Tibial nerve (tissue), 4 donors: ENCODE data around the gene ETV3. TPM values are rescaled to one million over a fixed set of nuclear protein-coding genes. Genes with fewer than 3 reads are reported as not detected.

ENCODE experiments used
- DNase-seq, 2 donors: peaks; one replicate each; pipeline ENCODE4 v3.0.0-alpha.2; 2019; ENCODE audit warnings: low spot score in 2 of 2
- H3K27ac ChIP-seq, 4 donors: fragments of 200-600 bp; sonication (generic) in 3 of 4; one replicate each; pipeline ENCODE4 v1.5.1; 2017 to 2019; ENCODE audit warnings: mild to moderate bottlenecking in 1 of 4
- H3K27me3 ChIP-seq, 2 donors: fragments of 200-600 bp; sonication (generic) in 1 of 2; one replicate each; pipeline versions ENCODE4 v1.5.1 to v1.6.0; 2017 to 2019
- H3K36me3 ChIP-seq, 3 donors: fragments of 200-600 bp; sonication (generic); one replicate each; pipeline ENCODE4 v1.5.1; 2018 to 2019
- H3K4me1 ChIP-seq, 4 donors: fragments of 200-600 bp; sonication (generic) in 3 of 4; one replicate each; pipeline ENCODE4 v1.5.1; 2017 to 2019
- H3K4me3 ChIP-seq, 4 donors: fragments of 200-600 bp; sonication (generic) in 3 of 4; one replicate each; pipeline ENCODE4 v1.5.1; 2017 to 2019; ENCODE audit warnings: mild to moderate bottlenecking in 1 of 4, moderate library complexity in 1 of 4
- H3K9me3 ChIP-seq, 4 donors: fragments of 200-600 bp; sonication (generic) in 3 of 4; one replicate each; pipeline ENCODE4 v1.5.1; 2017 to 2019
- CTCF ChIP-seq, 5 experiments: fragments of 200-600 bp in 3 of 5; fragments of 450-650 bp in 2 of 5; sonication (generic) in 3 of 5; IDR thresholded peaks; one replicate each; pipeline ENCODE4 v1.5.1; 2016 to 2019; ENCODE audit warnings: antibody characterized with exemption in 5 of 5, mild to moderate bottlenecking in 3 of 5, moderate library complexity in 2 of 5
- EP300 ChIP-seq, 2 donors: sonication (generic); formaldehyde crosslinking; IDR thresholded peaks; one replicate each; pipeline ENCODE4 v1.6.1; 2017; ENCODE audit warnings: antibody characterized with exemption in 2 of 2, mild to moderate bottlenecking in 1 of 2
- POLR2A ChIP-seq, 2 donors: fragments of 450-650 bp; IDR thresholded peaks; one replicate each; pipeline ENCODE4 v1.6.1; 2017; ENCODE audit warnings: antibody characterized with exemption in 2 of 2, mild to moderate bottlenecking in 2 of 2, moderate library complexity in 2 of 2
- WGBS, 2 donors: methylation state at CpG; one replicate each; pipeline ENCODE4 v1.1.5; 2018; 5-methylcytosine and 5-hydroxymethylcytosine counted together
- total RNA-seq, 4 donors: library from RNA; depleted of rRNA; stranded (reverse); fragments of >200 nt; gene quantifications; one replicate each; pipeline ENCODE4 v1.1.0, GENCODE V29; 2016

The ETV3 gene
- total RNA-seq, 4 donors from 2014 or later: 18.4 to 20.0 (median 19.1) TPM

GRCh38 chr1:157158967-157159366 is 20.8 kb upstream of the ETV3 start:
- no peak for TF ChIP-seq POLR2A (IDR thresholded peaks at IDR 0.05)
- no peak for TF ChIP-seq EP300 (IDR thresholded peaks at IDR 0.05)
- no peak for TF ChIP-seq CTCF (IDR thresholded peaks at IDR 0.05)
- H3K4me3 ChIP-seq: no peak overlapping the region
- 50 to 58% methylated on average over 4 of the region's 4 CpGs for WGBS, 2 donors

GRCh38 chr1:157157501-157158190 is 19.5 kb upstream of the ETV3 start:
- no peaks in the 10 kb centered on the region for H3K27me3 ChIP-seq
- no peaks in the 10 kb centered on the region for H3K9me3 ChIP-seq
- no peak for DNase-seq
- H3K36me3 ChIP-seq: no peaks in the 10 kb centered on the region
- H3K4me3 ChIP-seq: no peak overlapping the region
- H3K4me1 ChIP-seq: peaks cover 0 to 21% (median 18%) of the 10 kb centered on the region in 4 donors
- H3K27ac ChIP-seq: no peak overlapping the region
- TF ChIP-seq POLR2A (IDR thresholded peaks at IDR 0.05) (no peak), EP300 (IDR thresholded peaks at IDR 0.05) (no peak)
- 54 to 56% methylated on average over 9 of the region's 9 CpGs for WGBS, 2 donors

More at GRCh38 chr1:157158967-157159366, 20.8 kb upstream of the ETV3 start:
- Histone ChIP-seq H3K36me3 (no peaks in the 10 kb centered on the region), H3K27me3 (peaks cover 0 to 2% of the 10 kb centered on the region in 2 donors), H3K4me1 (peaks cover 0 to 23% (median 18%) of the 10 kb centered on the region in 4 donors), H3K27ac (no peak overlapping the region), H3K9me3 (no peaks in the 10 kb centered on the region)
- DNase-seq: no peak

GRCh38 chr1:157156058-157156541 is 17.9 kb upstream of the ETV3 start:
- Histone ChIP-seq H3K36me3 (no peaks in the 10 kb centered on the region), H3K27me3 (no peaks in the 10 kb centered on the region), H3K9me3 (no peaks in the 10 kb centered on the region), H3K27ac (no peak overlapping the region), H3K4me1 (peaks cover 0 to 21% (median 18%) of the 10 kb centered on the region in 4 donors), H3K4me3 (no peak overlapping the region)
- 2 to 8% methylated on average over 14 of the region's 14 CpGs for WGBS, 2 donors
- TF ChIP-seq POLR2A (IDR thresholded peaks at IDR 0.05): no peak
- peak; percentile 8 to 9 for TF ChIP-seq EP300 (IDR thresholded peaks at IDR 0.05)
- TF ChIP-seq CTCF (IDR thresholded peaks at IDR 0.05): peak; percentile 94 to 99 (median 97)
- DNase-seq: peak; percentile 51 to 70

GRCh38 chr1:157155658-157156057 is 17.5 kb upstream of the ETV3 start:
- peak in 1 of 2 donors; percentile 10 for DNase-seq
- Histone ChIP-seq H3K4me3 (no peak overlapping the region), H3K27me3 (no peaks in the 10 kb centered on the region), H3K36me3 (no peaks in the 10 kb centered on the region), H3K9me3 (no peaks in the 10 kb centered on the region), H3K4me1 (peaks cover 0 to 21% (median 18%) of the 10 kb centered on the region in 4 donors), H3K27ac (no peak overlapping the region)
- TF ChIP-seq CTCF (IDR thresholded peaks at IDR 0.05) (no peak), EP300 (IDR thresholded peaks at IDR 0.05) (no peak), POLR2A (IDR thresholded peaks at IDR 0.05) (no peak)
- WGBS, 2 donors: 12 to 15% methylated on average over 8 of the region's 8 CpGs

GRCh38 chr1:157154940-157155514 is 16.8 kb upstream of the ETV3 start:
- H3K36me3 ChIP-seq: no peaks in the 10 kb centered on the region
- DNase-seq: peak in 1 of 2 donors; percentile 47
- TF ChIP-seq CTCF (IDR thresholded peaks at IDR 0.05): no peak
- no peak for TF ChIP-seq POLR2A (IDR thresholded peaks at IDR 0.05)
- TF ChIP-seq EP300 (IDR thresholded peaks at IDR 0.05): no peak
- H3K4me3 ChIP-seq: no peak overlapping the region
- H3K27me3 ChIP-seq: no peaks in the 10 kb centered on the region
- H3K9me3 ChIP-seq: no peaks in the 10 kb centered on the region
- WGBS, 2 donors: 24 to 35% methylated on average over 4 to 5 of the region's 7 CpGs
- H3K4me1 ChIP-seq: peaks cover 0 to 21% (median 18%) of the 10 kb centered on the region in 4 donors
- no peak overlapping the region for H3K27ac ChIP-seq
